SU-DHL-6 (cell line): ENCODE data around the gene UGT2B15.

Experiments used
- EZH2phosphoT487 ChIP-seq: fragments of 200-600 bp; sonication (generic), shearing (Covaris generic); conservative IDR thresholded peaks from 2 replicates; pipeline ENCODE4 v1.6.1; 2018; ENCODE audit warnings: mild to moderate bottlenecking, antibody characterized with exemption, low read length, moderate library complexity, mixed read lengths
- TF ChIP-seq, protein P1 (sequence below): fragments of 200-600 bp; sonication (generic); IDR thresholded peaks from one replicate; pipeline ENCODE4 v1.5.1; 2017; ENCODE audit warnings: antibody characterized with exemption, mild to moderate bottlenecking, low read length, moderate library complexity; ENCODE audit not compliant: insufficient read depth, poor library complexity, severe bottlenecking

DNA sequence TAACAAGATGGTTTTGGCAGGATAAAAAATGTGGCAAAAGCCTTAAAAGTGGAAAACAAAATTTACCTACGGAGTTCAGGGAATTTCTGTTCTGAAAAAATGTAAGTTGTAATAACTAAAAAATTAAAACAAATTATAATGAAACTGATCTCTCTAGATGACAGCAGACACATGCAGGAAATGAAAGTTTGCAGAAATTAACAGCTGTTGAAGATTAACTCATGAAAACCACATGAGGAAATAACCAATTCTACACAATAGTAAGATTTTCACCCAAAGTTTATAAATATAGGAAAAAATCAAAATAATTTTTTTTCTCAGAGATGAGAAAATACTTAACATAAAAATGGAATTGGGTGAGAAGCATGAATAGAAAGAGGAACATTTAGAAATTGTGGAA lies 47.5 kb upstream of the UGT2B15 start:
- TF ChIP-seq, protein P1, sequence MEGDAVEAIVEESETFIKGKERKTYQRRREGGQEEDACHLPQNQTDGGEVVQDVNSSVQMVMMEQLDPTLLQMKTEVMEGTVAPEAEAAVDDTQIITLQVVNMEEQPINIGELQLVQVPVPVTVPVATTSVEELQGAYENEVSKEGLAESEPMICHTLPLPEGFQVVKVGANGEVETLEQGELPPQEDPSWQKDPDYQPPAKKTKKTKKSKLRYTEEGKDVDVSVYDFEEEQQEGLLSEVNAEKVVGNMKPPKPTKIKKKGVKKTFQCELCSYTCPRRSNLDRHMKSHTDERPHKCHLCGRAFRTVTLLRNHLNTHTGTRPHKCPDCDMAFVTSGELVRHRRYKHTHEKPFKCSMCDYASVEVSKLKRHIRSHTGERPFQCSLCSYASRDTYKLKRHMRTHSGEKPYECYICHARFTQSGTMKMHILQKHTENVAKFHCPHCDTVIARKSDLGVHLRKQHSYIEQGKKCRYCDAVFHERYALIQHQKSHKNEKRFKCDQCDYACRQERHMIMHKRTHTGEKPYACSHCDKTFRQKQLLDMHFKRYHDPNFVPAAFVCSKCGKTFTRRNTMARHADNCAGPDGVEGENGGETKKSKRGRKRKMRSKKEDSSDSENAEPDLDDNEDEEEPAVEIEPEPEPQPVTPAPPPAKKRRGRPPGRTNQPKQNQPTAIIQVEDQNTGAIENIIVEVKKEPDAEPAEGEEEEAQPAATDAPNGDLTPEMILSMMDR = no peak
- TF ChIP-seq EZH2phosphoT487 = no peak
